Neuron (in vitro differentiated cells): ENCODE measurements around the gene NSD2.

Experiments used
- H2AFZ ChIP-seq: one replicate; pipeline ENCODE4 v1.6.1; 2013; ENCODE audit warnings: low read depth, mild to moderate bottlenecking, inconsistent platforms, low read length, moderate library complexity
- H3K27me3 ChIP-seq: one replicate; pipeline ENCODE4 v1.6.1; 2013; ENCODE audit warnings: low read length; ENCODE audit not compliant: insufficient read depth
- H3K36me3 ChIP-seq: one replicate; pipeline ENCODE4 v1.6.1; 2013; ENCODE audit warnings: low read length; ENCODE audit not compliant: insufficient read depth
- H3K4me1 ChIP-seq: one replicate; pipeline ENCODE4 v1.6.1; 2013; ENCODE audit warnings: low read length; ENCODE audit not compliant: insufficient read depth
- H3K4me3 ChIP-seq: 2 replicates; pipeline ENCODE4 v1.5.1; 2013; ENCODE audit warnings: mild to moderate bottlenecking, low read length, moderate library complexity
- H3K9me3 ChIP-seq: one replicate; pipeline ENCODE4 v1.6.1; 2013; ENCODE audit warnings: low read length

The NSD2 gene

DNA sequence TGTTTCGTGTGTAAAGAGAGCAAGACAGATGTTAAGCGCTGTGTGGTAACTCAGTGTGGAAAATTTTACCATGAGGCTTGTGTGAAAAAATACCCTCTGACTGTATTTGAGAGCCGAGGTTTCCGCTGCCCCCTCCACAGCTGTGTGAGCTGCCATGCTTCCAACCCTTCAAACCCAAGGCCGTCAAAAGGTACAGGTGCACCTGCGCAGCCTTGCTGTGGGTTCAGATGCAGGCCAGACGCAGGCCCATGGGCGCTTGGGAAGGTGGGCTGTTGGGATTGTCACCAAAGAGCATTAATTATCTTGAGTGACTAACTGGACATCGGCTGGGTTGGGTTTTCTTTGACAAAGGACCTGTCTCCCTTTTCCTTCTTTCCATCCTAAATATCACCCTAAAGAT, 82.1 kb downstream of the NSD2 start:
- H3K4me3 ChIP-seq = no peak overlapping the region
- peaks cover 83% of the 10 kb centered on the region for H3K36me3 ChIP-seq
- H2AFZ ChIP-seq = no peak overlapping the region
- H3K4me1 ChIP-seq = no peaks in the 10 kb centered on the region
- H3K9me3 ChIP-seq = no peaks in the 10 kb centered on the region
- no peaks in the 10 kb centered on the region for H3K27me3 ChIP-seq

DNA sequence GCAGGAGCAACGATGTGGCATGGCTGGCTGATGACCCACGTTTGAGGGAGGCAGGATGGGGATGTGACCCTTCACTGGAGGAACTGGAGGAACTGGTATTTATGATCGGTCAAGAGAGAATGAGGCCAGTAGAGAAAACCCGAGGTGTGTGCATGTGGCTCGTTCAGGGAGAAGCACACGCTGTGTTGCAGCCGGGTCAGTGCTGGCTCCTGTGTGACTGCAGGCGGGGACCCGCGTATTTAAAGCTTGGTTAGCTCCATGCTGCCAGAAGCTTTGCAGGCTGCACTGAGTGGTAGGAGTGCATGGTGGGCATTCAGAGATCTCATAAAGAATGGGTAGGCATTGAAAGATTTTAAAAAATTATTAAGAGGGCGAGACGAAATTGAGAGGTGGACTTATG, 85.4 kb downstream of the NSD2 start:
- no peaks in the 10 kb centered on the region for H3K4me1 ChIP-seq
- no peaks in the 10 kb centered on the region for H3K9me3 ChIP-seq
- H3K4me3 ChIP-seq = no peak overlapping the region
- no peak overlapping the region for H2AFZ ChIP-seq
- peaks cover 91% of the 10 kb centered on the region for H3K36me3 ChIP-seq
- H3K27me3 ChIP-seq = no peaks in the 10 kb centered on the region

GRCh38 chr4:1958276-1959103, 87.3 kb downstream of the NSD2 start:
- no peaks in the 10 kb centered on the region for H3K27me3 ChIP-seq
- no peaks in the 10 kb centered on the region for H3K9me3 ChIP-seq
- H3K36me3 ChIP-seq = peaks cover 90% of the 10 kb centered on the region
- no peak overlapping the region for H2AFZ ChIP-seq
- H3K4me1 ChIP-seq = no peaks in the 10 kb centered on the region
- no peak overlapping the region for H3K4me3 ChIP-seq

- Histone ChIP-seq H3K9me3 (peaks cover under 1% of the 10 kb centered on the region), H3K4me1 (no peaks in the 10 kb centered on the region), H2AFZ (no peak overlapping the region), H3K4me3 (no peak overlapping the region), H3K36me3 (peaks cover 93% of the 10 kb centered on the region), H3K27me3 (no peaks in the 10 kb centered on the region)
These were observed 87.9 kb downstream of the NSD2 start for GRCh38 chr4:1959104-1959384.

DNA sequence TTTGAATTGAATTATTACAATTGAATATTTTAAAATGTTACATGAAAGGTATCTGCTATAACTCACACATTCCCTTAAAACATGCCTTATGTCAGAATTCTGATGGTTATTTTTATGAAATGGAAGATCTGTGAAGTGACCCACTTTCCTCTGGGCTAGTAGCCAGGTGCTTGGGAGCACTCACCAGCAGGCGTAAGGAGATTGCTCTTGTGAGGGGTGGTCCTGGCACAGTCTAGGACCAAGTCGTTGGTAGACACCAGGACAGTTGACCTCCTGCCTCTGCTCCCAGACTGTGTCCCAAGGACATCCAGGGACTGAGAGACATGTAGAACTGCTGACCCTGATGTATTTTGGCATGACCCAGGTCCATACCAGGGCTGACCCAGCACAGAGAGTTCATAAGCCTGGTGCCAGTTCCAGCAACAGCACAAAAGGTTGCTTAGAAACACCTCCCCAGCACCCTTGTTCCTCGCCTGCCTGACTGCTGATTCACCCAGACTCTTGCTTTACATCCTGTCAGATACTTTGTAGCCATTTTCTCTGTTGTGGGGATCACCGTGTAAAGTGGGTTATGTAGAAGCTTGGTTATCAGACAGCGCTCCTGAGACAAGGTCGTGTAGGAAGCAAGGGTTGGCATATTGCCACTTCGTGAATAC, 89.1 kb downstream of the NSD2 start:
- Histone ChIP-seq H3K36me3 (peaks cover 95% of the 10 kb centered on the region), H3K4me3 (no peak overlapping the region), H3K4me1 (no peaks in the 10 kb centered on the region), H2AFZ (no peak overlapping the region), H3K27me3 (no peaks in the 10 kb centered on the region), H3K9me3 (peaks cover 5% of the 10 kb centered on the region)

DNA sequence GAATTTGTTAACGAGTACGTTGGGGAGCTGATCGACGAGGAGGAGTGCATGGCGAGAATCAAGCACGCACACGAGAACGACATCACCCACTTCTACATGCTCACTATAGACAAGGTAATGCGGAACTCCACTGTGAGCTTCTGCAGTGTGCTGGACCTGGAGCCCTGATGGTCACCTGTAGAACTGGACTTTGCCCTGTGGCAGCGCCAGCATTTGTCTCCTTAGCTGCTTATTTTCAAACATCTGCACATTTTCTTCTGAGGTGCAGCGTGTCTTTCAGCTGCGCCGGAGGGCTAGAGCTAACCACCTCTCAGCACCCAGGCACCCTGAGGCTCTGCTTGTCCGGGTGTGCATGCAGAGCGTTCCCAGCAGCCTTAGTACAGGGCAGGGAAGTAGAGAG, 89.8 kb downstream of the NSD2 start:
- no peak overlapping the region for H3K4me3 ChIP-seq
- H3K4me1 ChIP-seq = no peaks in the 10 kb centered on the region
- peaks cover 5% of the 10 kb centered on the region for H3K9me3 ChIP-seq
- peaks cover 95% of the 10 kb centered on the region for H3K36me3 ChIP-seq
- no peaks in the 10 kb centered on the region for H3K27me3 ChIP-seq
- H2AFZ ChIP-seq = no peak overlapping the region

- Histone ChIP-seq H3K27me3 (no peaks in the 10 kb centered on the region), H3K4me1 (no peaks in the 10 kb centered on the region), H3K4me3 (no peak overlapping the region), H2AFZ (no peak overlapping the region), H3K36me3 (peaks cover 92% of the 10 kb centered on the region), H3K9me3 (peaks cover 5% of the 10 kb centered on the region)
These were observed 90.4 kb downstream of the NSD2 start for GRCh38 chr4:1961563-1961962.

DNA sequence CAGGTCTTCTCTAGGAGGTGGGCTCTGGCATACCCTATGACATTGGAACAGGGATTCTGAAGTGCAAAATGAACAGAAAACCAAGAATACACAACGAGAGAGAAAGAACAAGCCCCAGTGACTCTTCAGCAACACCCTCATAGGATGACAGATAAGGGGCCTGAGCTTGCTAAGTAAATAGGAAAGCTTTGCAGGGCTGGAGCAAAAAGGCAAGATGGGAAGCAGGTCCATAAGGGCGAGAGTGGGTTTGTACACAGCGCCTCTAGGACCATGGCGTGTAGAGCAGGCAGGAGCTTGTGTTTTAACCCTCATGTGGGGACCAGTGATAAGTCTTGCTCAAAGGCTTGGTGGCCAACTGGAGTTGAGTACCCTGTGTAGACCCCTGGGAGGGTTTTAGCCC, 91.8 kb downstream of the NSD2 start:
- Histone ChIP-seq H2AFZ (no peak overlapping the region), H3K27me3 (no peaks in the 10 kb centered on the region), H3K9me3 (peaks cover 5% of the 10 kb centered on the region), H3K4me1 (no peaks in the 10 kb centered on the region), H3K36me3 (peaks cover 92% of the 10 kb centered on the region), H3K4me3 (no peak overlapping the region)

GRCh38 chr4:1964443-1964842, 93.2 kb downstream of the NSD2 start:
- Histone ChIP-seq H3K4me1 (no peaks in the 10 kb centered on the region), H2AFZ (no peak overlapping the region), H3K36me3 (peaks cover 93% of the 10 kb centered on the region), H3K27me3 (no peaks in the 10 kb centered on the region), H3K4me3 (no peak overlapping the region), H3K9me3 (peaks cover 5% of the 10 kb centered on the region)

- Histone ChIP-seq H3K4me1 (no peaks in the 10 kb centered on the region), H3K9me3 (peaks cover 5% of the 10 kb centered on the region), H3K4me3 (no peak overlapping the region), H3K36me3 (peaks cover 93% of the 10 kb centered on the region), H2AFZ (no peak overlapping the region), H3K27me3 (no peaks in the 10 kb centered on the region)
These were observed 93.8 kb downstream of the NSD2 start for GRCh38 chr4:1964971-1965370.

DNA sequence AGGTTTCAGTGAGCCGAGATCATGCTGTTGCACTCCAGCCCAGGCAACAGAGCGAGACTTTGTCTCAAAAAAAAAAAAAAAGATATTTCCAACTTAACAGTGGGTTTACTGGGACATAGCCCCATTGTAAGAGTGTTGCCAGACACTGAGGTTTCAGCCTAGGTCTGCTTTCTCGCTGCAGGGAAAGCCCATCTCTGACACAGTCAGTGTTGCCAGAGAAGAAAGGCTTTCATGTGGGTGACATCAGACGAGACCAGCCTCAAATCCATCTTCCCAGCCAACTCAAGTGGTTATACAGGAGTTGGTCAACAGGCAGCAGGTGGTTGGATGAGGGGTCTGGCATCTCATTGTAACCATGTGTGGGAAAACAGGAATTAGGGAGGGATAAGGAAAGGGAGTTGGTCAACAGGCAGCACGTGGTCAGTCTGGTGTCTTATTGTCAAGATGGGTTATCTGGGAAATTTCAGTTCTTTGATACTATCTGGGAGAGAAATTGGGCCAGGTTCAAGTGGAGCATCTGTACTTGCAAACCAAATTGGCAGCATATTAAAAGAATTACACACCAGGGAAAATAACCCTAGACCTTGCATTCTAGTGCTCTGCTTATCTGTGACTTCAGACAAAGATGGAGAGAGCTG, 96.4 kb downstream of the NSD2 start:
- Histone ChIP-seq H3K4me3 (no peak overlapping the region), H2AFZ (no peak overlapping the region), H3K4me1 (no peaks in the 10 kb centered on the region), H3K27me3 (no peaks in the 10 kb centered on the region), H3K9me3 (peaks cover 5% of the 10 kb centered on the region), H3K36me3 (peaks cover 94% of the 10 kb centered on the region)

DNA sequence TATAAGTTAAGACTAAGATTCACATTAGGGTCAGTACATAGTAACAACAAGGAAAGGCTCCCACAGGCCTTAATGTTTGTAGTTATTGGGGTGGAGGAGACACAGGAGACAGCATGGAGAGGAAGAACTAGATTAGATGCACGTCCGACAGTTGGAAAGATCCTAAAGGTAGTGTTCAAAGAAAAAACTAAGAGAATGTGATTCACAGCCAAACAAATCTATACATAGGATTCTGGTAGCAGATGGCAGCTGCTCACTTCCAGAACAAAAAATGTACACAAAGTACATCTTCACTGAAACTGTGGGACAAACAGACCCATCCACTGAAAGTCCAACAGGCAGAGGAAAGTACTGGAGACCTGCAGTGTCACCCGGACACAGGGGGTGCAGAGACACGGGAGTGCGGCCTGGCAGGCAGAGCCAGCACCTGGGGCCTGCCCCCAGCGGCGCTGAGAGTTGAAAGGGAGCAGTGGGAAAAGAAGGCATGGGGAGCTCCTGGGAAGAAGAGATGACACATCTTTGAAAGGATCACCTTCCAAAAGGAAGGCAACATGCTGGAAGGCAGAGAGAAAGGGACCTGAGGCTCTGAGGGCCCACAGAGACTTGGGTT, 97.6 kb downstream of the NSD2 start:
- Histone ChIP-seq H3K27me3 (no peaks in the 10 kb centered on the region), H3K4me3 (no peak overlapping the region), H2AFZ (no peak overlapping the region), H3K9me3 (peaks cover 5% of the 10 kb centered on the region), H3K36me3 (peaks cover 93% of the 10 kb centered on the region), H3K4me1 (no peaks in the 10 kb centered on the region)
